GM21786 (cell line): Measurements from ENCODE around the gene CARM1.
"Not testable (repeated sequence)": the region's sequence is repeated elsewhere in the genome, so short reads cannot be mapped to it uniquely, and the experiment has no call there.

Experiments
- ATAC-seq: cut with Tn5 transposase; IDR thresholded peaks from one replicate; pipeline ENCODE4 v1.9.1; 2021; ENCODE audit not compliant: unreplicated experiment

Gene CARM1

DNA sequence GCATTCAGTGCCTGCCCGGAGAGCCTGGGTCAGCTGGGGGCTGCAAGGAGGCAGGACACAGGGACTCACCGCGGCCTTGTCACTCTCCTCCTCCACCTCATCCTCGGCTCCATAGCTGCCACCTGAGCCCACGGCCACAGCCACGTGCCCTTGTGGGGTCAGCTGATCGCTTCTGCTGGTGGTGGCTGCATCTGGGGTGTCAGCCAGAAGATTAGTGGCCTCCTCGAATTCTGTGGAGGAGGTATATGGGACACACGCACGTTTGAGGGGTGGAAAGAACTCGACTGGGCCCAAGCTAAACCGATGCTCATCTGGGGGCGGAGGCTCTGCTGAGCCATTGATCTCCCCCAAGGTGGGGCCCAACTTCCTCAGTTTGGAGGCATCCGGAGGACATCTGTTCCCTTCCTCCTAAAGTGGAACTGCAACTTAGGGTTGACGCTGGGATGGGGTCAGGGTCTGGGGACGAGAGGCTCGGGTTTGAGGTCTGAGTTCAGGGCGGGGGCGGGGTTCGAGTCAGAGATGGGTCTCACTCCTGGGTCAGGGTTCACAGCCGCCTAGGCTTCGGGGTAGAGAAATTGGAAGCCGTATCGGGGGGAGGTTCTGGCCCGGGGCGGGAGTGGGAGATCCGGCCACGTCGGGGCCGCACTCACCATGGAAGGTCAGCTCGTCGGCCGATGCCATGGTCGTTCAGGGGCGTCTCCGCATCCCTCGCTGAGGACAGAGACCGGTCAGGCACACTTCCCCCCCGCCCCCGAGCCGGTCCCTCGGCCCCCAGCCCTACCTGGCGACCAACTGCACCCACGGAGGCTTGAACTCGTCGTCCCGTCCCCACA, 56.6 kb downstream of the CARM1 start:
- no peak for ATAC-seq

DNA sequence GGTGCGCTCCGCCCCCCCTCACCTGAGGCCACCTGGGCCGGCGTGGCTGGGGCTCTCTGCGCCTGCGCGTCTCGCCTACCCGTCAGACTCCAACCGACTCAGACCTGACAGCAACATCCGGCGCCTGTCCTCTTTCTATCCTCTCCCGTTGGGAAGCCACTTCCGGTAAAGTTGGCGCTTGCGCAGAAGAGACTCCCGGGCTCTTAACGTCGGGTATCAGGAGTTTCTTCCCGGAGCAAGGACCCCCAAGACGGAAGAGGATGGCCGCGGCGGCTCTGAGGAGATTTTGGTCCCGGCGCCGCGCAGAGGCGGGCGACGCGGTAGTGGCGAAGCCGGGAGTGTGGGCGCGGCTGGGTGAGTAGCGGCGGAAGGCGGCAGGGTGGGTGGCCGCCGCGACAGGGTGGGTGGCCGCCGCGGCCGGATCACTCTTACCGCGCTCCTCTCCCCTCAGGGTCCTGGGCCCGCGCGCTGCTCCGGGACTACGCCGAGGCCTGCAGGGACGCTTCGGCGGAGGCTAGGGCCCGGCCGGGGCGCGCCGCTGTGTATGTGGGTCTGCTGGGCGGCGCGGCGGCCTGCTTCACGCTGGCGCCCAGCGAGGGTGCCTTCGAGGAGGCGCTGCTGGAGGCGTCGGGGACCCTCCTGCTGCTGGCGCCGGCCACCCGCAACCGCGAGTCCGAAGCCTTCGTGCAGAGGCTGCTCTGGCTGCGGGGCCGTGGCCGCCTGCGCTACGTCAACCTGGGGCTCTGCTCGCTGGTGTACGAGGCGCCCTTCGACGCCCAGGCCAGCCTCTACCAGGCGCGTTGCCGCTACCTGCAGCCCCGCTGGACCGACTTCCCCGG, 57.4 kb downstream of the CARM1 start, which contains the start of the genes TIMM29 and YIPF2:
TSS of gene TIMM29 (plus strand) at position 249 of the 839 bp plus-strand sequence. CDS start at position 261, 12 bp downstream.
TSS of gene YIPF2 (minus strand) at position 77 of the 839 bp plus-strand sequence. CDS start 229 bp downstream, outside the sequence.
- peak; percentile 75 for ATAC-seq

DNA sequence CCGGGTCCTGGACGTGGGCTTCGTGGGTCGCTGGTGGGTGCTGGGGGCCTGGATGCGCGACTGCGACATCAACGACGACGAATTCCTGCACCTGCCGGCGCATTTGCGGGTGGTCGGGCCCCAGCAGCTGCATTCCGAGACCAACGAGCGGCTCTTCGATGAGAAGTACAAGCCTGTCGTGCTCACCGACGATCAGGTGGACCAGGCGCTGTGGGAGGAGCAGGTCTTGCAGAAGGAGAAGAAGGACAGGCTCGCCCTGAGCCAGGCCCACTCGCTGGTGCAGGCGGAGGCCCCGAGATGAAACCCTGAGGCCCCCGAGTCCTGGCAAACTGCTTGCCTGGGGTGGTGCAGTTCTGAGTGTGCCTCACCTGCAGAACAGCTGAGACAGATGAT, 58.0 kb downstream of the CARM1 start:
- ATAC-seq: no peak

DNA sequence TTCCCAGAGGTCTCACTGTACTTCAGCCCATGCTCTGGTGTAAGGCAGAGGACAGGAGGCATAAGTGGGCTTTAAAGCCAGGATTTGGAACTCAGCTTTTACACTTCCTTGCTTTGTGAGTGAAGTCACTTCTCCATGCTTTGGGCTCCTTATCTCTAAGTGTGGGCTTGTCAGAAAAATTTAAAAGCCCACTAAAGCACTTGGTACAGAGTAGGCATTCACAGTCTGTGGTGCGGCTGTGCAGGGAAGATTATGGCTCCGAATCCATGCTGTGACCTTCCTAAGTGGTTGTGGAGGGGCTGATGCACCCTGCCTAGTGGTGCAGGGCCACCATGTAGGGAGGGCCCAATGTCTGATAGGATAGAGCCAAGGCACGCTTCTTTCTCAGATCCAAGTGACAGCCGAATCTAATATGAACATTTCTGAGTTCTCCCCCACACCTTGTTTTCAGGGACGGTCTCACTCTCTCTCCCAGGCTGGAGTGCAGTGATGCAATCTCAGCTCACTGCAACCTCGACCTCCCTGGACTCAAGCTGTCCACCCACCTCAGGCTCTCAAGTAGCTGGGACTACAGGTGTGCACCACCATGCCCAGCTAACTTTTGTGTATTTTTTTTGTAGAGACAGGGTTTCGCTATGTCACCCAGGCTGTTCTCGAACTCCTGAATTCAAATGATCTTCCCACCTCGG, 64.2 kb downstream of the CARM1 start:
- no peak for ATAC-seq

DNA sequence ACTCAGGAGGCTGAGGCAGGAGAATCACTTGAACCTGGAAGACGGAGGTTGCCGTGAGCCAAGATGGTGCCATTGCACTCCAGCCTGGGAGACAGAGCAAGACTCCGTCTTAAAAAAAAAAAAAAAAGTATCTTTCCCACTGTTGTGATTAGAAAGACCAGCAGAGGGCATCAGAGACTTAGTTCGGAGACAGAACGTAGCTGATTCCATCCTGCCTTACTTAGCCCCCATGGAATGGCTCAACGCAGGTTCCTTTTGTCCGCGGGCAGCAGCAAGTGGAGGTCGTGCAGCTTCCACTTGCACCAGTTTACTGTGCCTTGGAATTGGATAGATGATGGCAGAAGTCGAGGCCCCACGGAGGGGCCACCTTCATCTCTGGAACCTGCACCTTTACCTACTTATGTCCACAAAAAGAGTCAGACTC, 65.3 kb downstream of the CARM1 start:
- no peak for ATAC-seq

DNA sequence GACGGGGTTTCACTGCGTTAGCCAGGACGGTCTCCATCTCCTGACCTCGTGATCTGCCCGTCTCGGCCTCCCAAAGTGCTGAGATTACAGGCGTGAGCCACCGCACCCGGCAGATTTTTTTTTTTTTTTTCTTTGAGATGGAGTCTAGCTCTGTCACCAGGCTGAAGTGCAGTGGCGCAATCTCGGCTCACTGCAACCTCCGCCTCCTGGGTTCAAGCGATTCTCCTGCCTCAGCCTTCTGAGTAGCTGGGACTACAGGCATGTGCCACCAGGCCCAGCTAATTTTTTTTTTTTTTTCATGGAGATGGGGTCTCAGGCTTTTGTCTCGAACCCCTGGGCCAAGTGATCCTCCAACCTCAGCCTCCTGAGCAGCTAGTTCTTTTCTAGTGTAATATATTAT, 70.3 kb downstream of the CARM1 start:
- ATAC-seq: not testable (repeated sequence)

DNA sequence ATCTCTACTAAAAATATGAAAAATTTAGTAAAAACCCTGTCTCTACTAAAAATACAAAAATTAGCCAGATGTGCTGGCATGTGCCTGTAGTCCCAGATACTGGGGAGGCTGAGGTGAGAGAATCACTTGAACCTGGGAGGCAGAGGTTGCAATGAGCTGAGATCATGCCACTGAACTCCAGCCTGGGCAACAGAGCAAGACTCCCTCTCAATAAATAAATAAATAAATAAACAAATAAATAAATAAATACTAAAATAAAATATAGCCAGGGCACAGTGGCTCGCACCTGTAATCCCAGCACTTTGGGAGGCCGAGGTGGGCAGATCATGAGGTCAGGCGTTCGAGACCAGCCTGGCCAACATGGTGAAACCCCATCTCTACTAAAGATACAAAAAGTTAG, 72.1 kb downstream of the CARM1 start:
- not testable (repeated sequence) for ATAC-seq

DNA sequence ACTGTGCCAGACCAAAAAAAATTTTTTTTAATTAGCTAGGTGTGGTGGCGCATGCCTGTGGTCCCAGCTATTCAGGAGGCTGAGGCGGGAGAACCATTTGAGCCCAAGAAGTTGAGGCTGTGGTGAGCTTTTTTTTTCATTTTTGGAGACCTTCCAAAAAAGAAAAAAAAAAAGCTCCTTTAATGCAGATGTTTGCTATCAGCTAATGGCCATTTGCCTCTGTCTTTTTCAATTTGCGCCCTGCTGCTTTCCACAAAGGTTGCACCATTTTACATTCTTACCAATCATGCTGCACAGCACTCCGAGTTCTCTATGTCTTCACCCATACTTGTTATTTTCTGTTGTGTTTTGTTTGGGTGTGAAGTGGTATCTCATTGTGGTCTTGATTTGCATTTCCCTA, 73.9 kb downstream of the CARM1 start:
- no peak for ATAC-seq

DNA sequence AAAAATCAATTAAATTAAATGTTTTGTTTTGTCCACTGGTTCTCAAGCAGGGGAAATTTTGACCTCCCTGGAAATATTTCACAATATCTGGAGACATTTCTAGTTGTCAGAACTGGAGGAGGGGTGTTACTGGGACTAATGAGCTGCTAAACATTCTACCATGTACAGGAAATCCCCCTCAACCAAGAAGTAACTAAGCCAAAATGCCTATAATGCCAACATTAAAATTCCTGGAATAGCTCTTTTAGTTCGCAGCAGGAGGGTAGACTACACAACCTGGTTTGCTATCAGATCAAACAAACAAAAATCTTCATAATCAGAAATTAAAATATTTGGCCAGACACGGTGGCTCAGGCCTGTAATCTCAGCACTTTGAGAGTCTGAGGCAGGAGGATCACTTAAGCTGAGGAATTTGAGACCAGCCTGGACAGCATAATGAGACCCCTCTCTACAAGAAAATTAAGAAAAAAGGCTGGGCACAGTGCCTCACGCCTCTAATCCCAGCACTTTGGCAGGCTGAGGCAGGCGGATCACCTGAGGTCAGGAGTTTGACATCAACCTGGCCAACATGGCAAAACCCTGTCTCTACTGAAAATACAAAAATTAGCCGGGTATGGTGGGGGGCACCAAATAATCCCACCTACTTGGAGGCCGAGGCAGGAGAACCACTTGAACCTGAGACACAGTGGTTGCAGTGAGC, 75.8 kb downstream of the CARM1 start:
- no peak for ATAC-seq

DNA sequence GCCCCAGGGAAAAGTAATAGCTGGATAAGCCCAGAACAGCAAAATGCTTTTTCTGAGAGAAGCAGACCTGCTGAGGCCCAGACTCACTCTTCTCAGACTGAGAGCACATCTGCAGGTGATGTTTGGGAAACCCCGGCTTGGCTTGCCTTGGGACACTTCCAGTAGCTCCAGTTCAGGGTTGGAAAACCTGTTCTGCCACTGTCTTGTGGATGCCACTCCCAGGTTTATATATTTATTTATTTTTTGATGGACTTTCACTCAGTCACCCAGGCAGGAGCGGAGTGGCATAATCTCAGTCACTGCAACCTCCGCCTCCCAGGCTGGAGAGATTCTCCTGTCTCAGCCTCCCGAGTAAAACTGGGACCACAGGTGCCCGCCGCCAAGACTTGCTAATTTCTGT, 81.5 kb downstream of the CARM1 start:
- ATAC-seq: no peak

DNA sequence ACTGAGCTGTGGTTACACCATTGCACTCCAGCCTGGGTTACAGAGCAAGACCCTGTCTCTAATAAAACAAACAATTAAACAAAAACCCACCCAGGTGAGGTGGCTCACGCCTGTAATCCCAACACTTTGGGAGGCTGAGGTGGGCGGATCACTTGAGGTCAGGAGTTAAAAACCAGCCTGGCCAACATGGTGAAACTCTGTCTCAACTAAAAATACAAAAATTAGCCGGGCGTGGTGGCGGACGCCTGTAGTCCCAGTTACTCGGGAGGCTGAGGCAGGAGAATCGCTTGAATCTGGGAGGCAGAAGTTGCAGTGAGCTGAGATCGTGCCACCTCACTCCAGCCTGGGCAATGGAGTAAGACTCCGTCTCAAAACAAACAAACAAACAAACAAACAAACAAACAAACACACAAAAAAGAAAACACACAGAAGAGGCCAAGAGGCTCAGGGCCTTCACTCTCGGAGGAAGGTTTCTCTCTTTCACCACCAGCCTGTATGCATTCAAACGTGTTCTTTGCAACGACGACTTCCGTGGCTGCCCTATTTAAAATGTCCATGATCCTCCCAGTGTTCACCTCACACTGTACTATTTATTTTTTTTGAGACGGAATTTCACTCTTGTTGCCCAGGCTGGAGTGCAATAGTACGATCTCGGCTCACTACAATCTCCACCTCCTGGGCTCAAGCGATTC, 88.1 kb downstream of the CARM1 start:
- not testable (repeated sequence) for ATAC-seq

DNA sequence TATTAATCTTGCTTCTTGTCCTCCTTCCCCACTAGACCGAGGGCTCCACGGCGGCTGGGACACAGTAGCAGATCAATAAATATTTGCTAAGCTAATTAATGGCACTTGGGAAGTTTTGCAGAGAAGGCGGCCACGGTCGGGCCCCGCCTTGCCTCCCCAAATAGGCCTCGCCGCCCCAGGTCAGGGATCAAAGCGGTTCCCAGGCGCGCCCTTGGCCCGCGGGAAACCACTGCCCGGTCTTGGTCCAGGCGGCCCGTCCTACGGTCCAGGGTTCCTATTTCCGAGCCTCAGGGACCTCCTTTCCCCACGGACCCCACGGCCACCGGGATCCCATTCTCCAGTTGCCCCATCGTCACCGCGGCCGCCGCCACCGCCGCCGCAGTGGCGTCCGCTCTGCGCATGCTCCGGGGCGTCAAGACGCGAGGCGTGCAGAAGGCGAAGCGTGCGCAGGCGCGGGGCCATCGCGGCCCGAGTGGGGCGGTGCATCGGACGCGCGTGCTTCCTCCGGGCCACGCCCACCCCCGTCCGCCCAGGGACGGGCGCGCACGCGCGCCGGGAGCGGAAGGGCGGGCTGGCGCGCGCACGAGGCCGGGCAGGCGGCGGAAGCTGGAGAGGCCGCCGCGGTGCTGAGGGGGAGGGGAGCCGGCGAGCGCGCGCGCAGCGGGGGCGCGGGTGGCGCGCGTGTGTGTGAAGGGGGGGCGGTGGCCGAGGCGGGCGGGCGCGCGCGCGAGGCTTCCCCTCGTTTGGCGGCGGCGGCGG, 89.1 kb downstream of the CARM1 start, which contains the start of gene SMARCA4:
TSS of gene SMARCA4 (plus strand) at position 717 of the 759 bp plus-strand sequence. CDS start 23,122 bp downstream, outside the sequence.
- ATAC-seq: peak; percentile 68

DNA sequence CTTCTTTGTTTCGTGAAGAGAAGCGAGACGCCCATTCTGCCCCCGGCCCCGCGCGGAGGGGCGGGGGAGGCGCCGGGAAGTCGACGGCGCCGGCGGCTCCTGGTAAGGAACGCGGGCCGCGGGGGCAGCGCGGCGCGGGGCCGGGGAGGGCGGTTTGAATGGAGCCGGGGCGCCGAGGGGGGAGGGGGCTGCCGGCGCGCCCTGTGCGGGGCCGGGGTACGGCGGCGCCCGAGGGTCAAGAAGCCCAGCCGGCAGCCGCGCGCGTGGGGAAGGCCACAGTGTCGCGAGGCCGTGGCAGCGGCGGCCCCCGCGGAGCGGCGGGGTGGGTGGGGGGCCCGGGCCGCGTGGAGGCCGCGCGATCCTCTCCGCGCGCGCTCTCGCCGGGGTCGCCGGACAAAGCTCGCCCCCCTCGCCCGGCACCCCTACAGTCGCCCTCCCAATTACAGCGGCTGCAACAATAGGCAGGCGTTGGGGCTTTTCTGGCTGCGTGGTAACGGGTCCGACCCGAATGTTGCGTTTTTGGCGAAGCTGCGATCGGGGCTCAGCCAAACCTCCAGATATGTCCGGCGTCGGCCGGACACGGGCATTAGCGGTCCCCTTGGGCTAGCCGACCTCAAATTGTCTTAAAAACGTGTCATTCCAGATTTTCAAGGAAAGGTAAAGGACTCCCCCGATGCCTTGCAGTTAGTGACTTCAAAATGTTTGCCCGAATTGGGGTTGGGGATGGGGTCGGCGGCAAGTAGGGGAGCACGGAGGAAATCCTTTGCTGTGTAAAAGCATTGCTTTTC, 89.9 kb downstream of the CARM1 start:
- ATAC-seq: peak; percentile 14

DNA sequence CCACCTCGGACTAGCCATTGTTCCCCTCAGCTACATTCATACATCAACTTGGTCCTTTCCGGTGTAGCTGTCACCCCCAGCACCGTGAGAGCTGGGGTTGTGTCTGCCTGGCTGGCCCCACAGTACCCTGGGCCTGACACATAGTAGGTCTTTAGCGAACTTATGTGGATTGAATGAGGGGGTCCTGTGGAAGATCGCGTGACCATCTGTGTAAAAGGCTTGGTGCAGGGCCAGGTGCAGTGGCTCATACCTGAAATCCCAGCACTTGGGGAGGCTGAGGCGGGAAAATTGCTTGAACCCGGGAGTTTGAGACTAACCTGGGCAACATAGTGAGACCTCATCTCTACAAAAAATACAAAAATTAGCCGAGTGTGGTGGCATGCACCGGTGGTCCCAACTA, 91.5 kb downstream of the CARM1 start:
- ATAC-seq: no peak

DNA sequence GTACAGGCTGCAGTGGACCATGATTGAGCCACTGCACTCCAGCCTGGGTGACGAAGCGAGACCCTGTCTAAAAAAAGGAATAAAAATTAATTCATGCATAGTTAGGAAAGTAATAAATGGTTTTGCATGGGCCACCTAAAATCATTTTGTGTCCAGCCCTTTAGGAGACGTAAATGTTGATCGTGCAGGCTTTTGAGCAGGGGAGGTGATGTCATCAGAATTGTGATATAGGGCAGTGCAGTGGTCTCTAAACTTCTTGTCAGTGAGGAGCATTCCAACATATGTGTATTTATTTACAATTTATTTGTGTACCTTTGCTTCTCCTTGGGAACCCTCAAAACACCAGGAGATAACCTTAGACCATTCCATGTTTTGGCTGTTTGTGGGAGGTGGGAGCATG, 92.5 kb downstream of the CARM1 start:
- no peak for ATAC-seq

DNA sequence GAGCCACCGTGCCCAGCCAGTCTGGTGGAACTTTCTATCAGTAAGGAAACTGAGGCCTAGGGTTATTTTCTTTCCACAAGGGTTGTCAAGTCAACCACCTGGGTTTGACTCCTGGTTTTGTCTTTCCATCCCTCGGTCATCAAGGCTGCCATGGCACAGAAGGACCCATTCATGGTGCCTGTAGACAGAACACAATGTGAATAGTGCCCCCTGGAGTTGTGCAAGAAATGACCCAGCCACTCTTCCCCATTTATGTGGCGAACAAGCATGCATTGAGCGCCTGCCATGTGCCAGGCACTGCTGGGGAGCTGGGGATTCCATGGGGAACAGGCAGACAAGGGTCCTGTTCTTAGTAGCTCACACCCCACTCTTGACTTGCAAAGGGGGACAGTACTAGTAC, 93.5 kb downstream of the CARM1 start:
- ATAC-seq: no peak

DNA sequence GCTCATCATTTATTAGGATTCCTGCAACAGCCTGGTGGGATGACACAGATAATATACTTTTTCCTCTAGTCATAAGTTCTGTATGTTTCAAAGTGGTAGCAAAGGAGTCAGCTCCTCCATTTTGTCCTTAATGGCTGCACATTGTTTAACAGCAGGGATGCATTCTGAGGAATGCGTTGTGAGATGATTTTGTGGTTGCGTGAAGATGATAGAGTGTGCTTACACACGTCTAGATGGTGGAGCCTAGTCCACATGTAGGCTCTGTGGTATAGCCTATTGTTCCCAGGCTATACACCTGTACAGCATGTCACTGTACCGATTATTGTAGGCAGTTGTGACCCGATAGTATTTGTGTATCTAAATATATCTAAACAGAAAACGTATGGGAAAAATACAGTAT, 94.0 kb downstream of the CARM1 start:
- ATAC-seq: no peak

DNA sequence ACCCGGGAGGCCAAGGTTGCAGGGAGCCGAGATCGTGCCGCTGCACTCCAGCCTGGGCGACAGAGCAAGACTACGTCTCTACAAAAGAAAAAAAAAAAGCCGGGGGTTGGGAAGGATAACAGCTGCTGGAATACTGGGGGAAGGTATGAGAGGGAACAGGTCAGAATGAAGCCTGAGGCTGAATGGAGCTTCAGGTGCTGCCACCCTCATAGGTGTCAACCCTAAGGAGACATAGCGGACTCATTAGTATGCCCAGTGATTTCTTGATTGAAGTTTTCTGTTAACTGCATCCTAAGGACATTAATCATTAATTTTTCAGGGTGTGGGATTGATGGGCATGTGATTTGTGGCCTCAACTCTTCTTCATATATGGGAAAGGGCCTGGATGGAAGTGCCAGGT, 95.5 kb downstream of the CARM1 start:
- no peak for ATAC-seq
